Stimulated activated naive CD8-positive, alpha-beta T cell treated with anti-CD3 and anti-CD28 coated beads, Interleukin-15, Interleukin-2, amounts not matched to agents 100 ng/mL and 50 ng/mL, for 24 hours (primary cell): ENCODE measurements around the gene TCF7L2.
"Not testable (repeated sequence)": the region's sequence is repeated elsewhere in the genome, so short reads cannot be mapped to it uniquely, and the experiment has no call there.

Source experiments
- H3K27ac Mint-ChIP-seq: one replicate; pipeline ENCODE4 v1.8.0; 2021; ENCODE audit warnings: mild to moderate bottlenecking, mixed read lengths
- H3K27me3 Mint-ChIP-seq: one replicate; pipeline ENCODE4 v1.8.0; 2021; ENCODE audit warnings: mixed read lengths
- H3K36me3 Mint-ChIP-seq: one replicate; pipeline ENCODE4 v1.8.0; 2021; ENCODE audit warnings: low read depth, mixed read lengths
- H3K4me1 Mint-ChIP-seq: one replicate; pipeline ENCODE4 v1.8.0; 2021; ENCODE audit warnings: low read depth, mixed read lengths
- H3K4me3 Mint-ChIP-seq: one replicate; pipeline ENCODE4 v1.8.0; 2021; ENCODE audit warnings: mild to moderate bottlenecking, mixed read lengths
- H3K9me3 Mint-ChIP-seq: one replicate; pipeline ENCODE4 v1.8.0; 2021; ENCODE audit warnings: mixed read lengths

Gene TCF7L2

DNA sequence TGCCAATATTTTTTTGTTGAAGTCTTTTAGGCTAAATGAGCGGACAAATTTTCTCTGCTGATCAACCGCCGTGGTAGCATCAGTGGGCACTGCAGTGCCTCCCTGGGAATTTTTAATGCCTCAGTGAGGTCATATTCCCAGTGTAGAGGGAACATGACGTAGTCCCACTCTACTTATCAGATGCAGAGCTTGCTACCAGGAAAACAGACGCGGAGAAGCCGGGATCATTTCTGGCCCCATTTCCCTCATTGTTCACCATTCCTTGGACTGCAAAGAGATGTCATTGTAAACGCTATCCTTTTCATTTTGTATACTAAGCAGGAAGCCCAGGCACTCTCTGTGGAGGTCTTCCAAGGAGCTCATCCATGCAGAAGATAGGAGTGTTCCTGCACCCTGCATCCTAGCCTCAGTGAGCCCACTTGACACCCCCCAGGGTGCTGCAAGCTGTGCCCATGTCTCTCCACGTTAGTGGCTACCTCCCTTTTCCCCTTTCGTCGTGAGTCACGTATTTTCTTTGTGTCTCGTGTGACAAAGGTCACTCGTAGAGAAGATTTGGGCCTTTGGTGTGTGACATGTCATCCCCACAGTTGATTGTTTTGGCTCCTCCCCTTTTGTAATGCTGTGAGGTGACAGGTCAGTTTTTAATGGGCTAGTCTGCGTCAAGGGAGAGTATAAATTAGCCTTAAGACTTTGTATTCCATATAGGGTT is 145.5 kb downstream of the TCF7L2 start:
- Mint-ChIP-seq H3K27ac (no peak overlapping the region), H3K36me3 (peaks cover 15% of the 10 kb centered on the region), H3K27me3 (no peaks in the 10 kb centered on the region), H3K4me3 (no peak overlapping the region), H3K9me3 (peaks cover 8% of the 10 kb centered on the region), H3K4me1 (peaks cover 29% of the 10 kb centered on the region)

DNA sequence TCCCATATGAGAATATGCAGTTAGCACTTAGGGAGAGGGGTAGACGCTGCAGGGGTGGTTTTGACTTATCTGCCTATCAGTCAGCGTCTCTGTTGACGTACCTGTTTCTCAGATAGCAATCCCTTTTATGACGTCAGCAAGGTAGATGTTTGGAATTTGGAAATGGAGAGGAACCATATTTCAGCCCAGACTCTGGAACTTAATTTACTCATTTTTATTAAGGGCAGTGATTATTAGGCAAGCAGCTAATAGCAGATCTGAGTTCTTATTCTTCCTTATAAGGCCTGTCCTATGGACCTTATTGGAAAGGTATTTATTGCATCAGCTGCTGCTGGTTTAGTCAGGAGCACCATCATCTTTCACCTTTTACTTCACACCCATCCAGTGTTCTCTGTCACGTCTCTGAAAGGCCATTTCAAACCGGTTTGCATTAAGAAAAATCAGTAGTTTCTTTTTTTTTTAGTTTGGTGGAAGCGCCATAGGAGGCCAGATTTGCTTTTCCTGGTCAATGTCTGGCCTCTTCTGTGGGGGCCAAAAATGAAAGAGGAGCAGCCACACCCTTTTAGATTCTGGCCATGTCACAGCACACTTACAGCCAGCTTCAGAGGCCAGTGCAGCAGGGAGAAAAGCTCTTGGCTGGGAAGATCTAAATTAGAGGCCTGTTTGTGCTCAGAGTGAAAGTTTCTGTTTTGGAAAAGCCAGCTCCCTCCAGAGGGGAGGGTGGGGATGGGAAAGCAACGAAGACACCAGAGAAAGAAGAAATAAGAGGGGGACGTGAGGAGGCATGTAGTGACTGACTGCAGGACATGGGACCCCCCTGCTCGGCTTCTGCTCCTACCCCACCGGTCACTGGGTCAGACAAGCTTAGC is 146.3 kb downstream of the TCF7L2 start:
- no peaks in the 10 kb centered on the region for H3K27me3 Mint-ChIP-seq
- H3K36me3 Mint-ChIP-seq, result peaks cover 15% of the 10 kb centered on the region
- peaks cover 8% of the 10 kb centered on the region for H3K9me3 Mint-ChIP-seq
- peaks cover 29% of the 10 kb centered on the region for H3K4me1 Mint-ChIP-seq
- H3K4me3 Mint-ChIP-seq, result no peak overlapping the region
- no peak overlapping the region for H3K27ac Mint-ChIP-seq

DNA sequence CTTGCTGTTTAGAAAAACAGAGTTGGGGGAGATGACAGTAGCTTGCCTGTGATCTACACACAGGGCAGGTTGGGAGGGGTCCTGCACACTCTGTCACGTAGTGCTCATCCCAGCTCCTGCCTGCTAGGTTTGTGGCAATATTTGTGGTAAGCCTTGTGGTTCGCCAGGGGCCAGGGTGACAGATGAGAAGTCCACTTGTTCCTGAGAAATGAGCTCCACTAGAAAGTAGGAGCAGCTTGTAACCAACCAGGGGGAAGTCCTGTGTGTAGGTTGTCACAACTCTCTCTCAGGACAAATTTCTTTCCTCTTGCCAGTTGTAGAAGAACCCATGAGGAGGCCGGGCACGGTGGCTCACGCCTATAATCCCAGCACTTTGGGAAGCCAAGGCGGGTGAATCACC is 147.0 kb downstream of the TCF7L2 start:
- Mint-ChIP-seq H3K36me3 (peaks cover 10% of the 10 kb centered on the region), H3K27me3 (no peaks in the 10 kb centered on the region), H3K4me3 (no peak overlapping the region), H3K27ac (no peak overlapping the region), H3K4me1 (peaks cover 29% of the 10 kb centered on the region), H3K9me3 (peaks cover 8% of the 10 kb centered on the region)

DNA sequence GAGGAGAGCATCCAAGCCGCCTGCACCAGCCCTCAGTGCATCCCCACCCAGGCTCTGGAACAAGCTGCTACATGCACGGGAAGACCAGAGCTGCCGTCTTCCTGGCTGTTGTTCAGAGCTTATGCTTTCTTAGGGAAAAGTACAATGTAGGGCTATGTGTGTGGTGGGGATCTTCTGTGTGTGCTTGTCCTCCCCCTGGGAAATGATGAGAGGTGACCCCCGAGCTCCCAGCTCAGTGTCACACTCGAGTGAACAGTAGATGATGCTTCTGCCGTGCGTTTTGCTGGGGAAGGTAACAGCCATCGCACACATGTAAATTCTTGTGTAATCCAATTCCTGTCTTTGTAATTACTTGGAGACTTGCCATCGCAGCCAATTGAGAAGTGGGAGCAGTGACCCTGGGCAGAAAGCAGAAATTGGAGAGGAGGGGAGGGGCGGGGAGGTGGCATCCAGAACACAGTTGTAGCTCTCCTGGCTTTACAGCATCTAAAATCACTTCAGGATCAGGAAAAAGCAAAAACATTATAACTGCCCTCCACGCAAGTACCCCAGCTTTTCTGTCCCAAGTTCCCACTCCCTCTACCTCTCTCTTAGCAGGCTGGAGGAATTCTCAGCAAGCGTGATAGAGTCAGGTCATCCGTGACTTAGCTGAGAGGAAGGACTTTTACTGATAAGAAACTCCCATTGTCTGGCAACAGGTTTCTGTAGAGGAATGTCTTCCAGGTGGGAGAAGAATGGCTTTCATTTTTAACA is 149.6 kb downstream of the TCF7L2 start:
- Mint-ChIP-seq H3K27ac (no peak overlapping the region), H3K27me3 (no peaks in the 10 kb centered on the region), H3K9me3 (no peaks in the 10 kb centered on the region), H3K4me1 (peaks cover 9% of the 10 kb centered on the region), H3K36me3 (no peaks in the 10 kb centered on the region), H3K4me3 (no peak overlapping the region)

DNA sequence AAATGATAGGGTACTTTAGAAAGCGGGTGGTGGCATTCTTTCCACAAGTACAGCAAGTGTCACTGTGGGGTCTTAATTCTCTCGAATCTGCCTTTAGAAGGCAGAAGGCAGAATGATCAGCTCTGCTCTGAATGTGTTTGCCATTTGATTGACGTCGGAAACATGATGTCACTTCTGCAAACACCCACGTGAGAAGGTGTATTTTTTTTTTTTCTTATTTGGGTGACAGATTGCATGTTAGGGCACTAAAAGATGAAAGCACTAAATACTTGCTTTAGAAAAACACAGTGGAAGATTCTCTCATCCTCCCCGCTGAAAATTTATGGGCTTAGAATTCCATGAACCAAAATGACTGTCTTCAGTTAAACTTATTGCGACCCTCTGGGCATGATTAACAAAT is 150.2 kb downstream of the TCF7L2 start:
- peaks cover 7% of the 10 kb centered on the region for H3K4me1 Mint-ChIP-seq
- no peaks in the 10 kb centered on the region for H3K9me3 Mint-ChIP-seq

DNA sequence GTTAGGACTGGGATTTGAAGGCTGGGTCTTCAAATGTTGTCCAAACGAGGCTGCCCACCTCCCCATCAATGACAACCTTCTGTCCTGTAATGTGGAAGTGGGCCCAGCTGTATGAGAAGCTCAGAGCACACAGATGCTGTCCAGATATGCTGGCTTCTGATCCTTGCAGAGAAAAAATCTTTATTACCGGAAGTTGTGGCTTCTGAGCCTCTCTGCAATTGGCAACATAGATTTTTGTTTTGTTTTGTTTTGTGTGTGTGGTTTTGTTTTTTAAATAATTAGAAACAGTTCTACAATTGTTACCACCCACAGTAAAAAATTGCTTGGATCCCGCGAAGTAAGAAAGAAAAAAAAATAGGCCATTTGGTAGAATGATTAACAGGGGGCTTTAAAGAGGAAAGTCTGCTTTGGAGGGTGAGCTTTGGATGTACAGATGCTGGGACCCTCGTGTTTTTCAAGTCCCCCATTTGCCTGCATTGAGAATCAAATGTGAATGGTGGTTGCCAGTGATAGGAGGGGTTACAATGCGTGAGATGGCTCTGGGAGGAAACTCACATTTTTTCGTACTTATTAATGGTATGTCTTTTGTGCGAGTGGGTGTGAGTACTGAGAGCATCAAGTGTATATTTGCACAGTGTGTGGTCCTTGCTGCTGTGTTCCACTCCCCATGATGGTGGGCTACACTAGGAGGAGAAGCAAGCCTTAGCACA is 153.2 kb downstream of the TCF7L2 start:
- H3K4me3 Mint-ChIP-seq, result no peak overlapping the region
- H3K36me3 Mint-ChIP-seq, result no peaks in the 10 kb centered on the region
- H3K27ac Mint-ChIP-seq, result no peak overlapping the region
- H3K4me1 Mint-ChIP-seq, result no peaks in the 10 kb centered on the region
- H3K27me3 Mint-ChIP-seq, result no peaks in the 10 kb centered on the region
- H3K9me3 Mint-ChIP-seq, result no peaks in the 10 kb centered on the region

More for the DNA sequence above, 150.2 kb downstream of the TCF7L2 start:
- no peaks in the 10 kb centered on the region for H3K27me3 Mint-ChIP-seq
- H3K27ac Mint-ChIP-seq, result no peak overlapping the region
- H3K4me3 Mint-ChIP-seq, result no peak overlapping the region
- H3K36me3 Mint-ChIP-seq, result no peaks in the 10 kb centered on the region

DNA sequence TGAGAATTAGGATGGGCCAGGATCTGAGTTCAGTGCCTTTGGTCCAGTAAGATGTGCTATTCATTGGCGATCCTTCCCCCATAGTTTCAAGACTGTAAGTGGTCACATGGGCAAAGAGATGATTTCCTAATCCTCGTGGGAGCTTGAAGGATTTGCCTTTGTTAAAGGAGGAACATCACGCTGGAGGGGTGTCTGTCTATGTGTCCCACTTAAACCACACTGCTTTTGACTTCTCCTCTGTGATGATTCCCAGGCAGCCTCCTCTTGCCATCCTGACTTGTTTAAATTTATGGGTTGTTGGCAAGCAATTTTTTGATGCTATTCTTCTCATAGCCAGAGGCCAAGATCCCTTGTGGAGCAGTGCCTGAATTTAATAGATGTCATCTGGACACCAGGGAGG is 154.0 kb downstream of the TCF7L2 start:
- Mint-ChIP-seq H3K9me3 (no peaks in the 10 kb centered on the region), H3K27ac (no peak overlapping the region), H3K36me3 (no peaks in the 10 kb centered on the region), H3K4me3 (no peak overlapping the region), H3K4me1 (no peaks in the 10 kb centered on the region), H3K27me3 (no peaks in the 10 kb centered on the region)

DNA sequence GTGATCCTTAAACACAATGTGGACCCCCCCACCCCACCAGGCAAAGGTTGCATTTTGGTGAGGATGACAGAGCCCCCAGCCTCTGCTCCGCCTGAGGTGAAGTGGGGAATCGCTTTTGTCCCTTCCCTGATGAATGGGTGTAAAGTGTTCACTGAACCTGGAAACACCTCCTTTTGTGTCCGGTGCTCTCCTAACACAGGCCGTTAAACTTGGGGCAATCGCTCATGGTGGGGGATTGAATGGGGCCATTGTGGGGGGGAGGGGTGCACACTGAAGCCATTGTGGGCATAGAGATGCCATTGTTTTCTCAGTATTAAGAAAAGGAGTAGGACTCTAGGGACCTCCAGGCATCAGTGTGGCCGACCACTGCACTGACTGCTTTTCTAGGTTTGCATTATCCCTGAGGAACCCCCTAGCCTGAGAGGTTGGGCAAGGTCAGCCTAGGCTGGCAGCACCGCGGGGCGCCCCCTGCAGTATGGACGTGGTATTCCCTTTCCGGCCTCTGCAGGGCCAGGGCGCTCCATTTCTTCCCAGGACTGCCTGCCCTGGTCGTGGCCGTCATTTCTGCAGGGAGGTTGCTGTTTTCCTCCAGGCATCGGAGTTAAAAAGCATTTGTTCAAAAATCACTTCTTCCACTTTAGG is 158.3 kb downstream of the TCF7L2 start:
- Mint-ChIP-seq H3K4me1 (no peaks in the 10 kb centered on the region), H3K9me3 (no peaks in the 10 kb centered on the region), H3K36me3 (no peaks in the 10 kb centered on the region), H3K27me3 (no peaks in the 10 kb centered on the region), H3K27ac (no peak overlapping the region), H3K4me3 (no peak overlapping the region)

DNA sequence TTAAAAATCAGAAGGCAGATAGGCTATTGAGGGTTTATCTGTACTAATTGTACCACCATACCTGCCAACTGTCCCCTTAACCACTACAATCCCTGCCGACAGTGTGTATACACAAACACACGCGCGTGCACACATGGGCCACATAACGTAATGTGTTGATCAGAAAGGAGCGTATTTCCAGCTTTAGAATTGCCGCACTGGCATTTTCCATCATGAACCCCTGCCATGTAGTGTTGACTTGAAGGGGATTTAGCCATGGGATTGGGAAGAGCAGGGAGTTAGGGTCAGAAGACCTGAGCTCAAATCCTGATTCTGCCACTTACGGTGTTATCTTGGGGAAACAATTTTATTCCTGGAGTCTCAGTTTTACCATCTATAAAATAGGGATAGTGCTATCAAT is 158.9 kb downstream of the TCF7L2 start:
- Mint-ChIP-seq H3K4me3 (no peak overlapping the region), H3K27ac (no peak overlapping the region), H3K9me3 (no peaks in the 10 kb centered on the region), H3K36me3 (no peaks in the 10 kb centered on the region), H3K4me1 (no peaks in the 10 kb centered on the region), H3K27me3 (no peaks in the 10 kb centered on the region)

DNA sequence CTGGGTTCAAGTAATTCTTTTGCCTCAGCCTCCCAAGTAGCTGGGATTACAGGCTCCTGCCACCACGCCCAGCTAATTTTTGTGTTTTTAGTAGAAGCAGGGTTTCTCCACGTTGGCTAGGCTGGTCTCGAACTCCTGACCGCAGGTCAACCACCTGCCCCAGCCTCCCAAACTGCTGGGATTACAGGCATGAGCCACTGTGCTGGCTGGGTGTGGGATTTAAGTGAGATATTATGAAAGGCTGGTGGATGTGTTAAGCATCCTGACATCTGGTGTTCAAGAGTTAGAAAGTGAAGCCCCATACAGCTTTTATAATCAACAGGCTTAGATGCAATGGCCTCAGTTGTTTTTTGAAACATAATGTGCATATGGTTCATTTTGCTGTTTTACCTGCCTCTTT is 159.4 kb downstream of the TCF7L2 start:
- H3K36me3 Mint-ChIP-seq, H3K9me3 Mint-ChIP-seq, H3K4me3 Mint-ChIP-seq, H3K27me3 Mint-ChIP-seq, H3K27ac Mint-ChIP-seq, H3K4me1 Mint-ChIP-seq: not testable (repeated sequence)

DNA sequence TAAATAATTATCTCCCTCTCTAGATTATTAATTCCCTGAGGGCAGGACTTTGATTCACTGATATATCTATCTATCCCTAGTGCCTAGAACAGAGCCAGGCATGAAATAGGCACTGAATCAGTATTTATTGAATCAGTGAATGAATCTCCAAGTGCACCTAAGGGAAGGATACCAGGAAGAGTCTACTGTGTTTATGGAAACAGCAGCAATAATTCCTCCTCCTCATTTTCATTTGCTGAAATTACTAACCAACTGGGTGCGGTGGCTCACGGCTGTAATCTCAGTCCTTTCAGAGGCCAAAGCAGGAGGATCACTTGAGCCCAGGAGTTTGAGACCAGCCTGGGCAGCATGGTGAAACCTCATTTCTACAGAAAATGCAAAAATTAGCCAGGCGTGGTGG is 161.2 kb downstream of the TCF7L2 start:
- Mint-ChIP-seq H3K27ac (no peak overlapping the region), H3K4me3 (no peak overlapping the region), H3K27me3 (no peaks in the 10 kb centered on the region), H3K36me3 (no peaks in the 10 kb centered on the region), H3K4me1 (no peaks in the 10 kb centered on the region), H3K9me3 (no peaks in the 10 kb centered on the region)

DNA sequence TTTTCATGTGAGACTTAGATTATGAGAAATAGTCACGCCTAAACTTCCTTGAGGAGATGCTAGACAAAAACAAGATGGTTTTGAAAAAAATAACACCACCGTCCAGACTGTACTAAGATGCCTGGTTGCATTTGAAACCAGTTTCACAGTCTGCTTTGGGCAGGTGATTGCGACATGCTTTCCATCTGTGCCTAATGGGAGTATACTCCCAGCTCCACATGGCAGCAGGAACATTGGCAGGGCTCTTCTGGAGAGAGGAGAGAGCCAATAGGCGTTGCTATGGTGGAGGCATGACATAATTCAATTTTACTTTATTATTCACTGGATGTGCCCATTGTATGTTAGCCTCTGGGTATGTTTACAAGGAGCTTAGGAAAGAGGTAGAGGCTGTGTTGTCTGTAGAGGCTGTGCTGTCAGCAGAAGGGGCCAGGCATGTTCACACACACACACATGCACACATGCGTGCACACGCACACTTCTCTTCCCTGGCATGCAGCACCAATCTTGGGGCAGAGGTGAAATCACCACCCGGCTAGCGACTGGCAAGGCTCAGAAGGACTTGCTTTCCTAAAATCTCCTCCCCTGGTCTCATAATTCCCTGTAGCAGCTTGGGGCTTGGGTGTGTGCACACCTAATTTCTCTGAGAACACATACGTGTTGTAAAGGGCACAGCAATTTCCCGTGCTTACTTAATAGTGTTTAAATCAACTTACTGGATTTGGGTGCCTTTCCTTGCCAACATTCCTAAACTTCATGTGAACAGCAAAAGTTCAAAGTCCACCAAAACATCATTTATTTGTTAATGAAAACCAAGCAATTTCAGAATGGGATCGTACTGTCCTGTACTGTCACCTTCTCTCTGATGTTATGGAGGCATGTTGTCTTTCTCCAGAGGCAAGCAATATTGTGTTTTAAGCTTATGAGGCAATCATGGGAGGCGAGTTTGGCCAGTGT is 162.1 kb downstream of the TCF7L2 start:
- Mint-ChIP-seq H3K4me1 (no peaks in the 10 kb centered on the region), H3K4me3 (no peak overlapping the region), H3K27ac (no peak overlapping the region), H3K27me3 (no peaks in the 10 kb centered on the region), H3K9me3 (no peaks in the 10 kb centered on the region), H3K36me3 (no peaks in the 10 kb centered on the region)

DNA sequence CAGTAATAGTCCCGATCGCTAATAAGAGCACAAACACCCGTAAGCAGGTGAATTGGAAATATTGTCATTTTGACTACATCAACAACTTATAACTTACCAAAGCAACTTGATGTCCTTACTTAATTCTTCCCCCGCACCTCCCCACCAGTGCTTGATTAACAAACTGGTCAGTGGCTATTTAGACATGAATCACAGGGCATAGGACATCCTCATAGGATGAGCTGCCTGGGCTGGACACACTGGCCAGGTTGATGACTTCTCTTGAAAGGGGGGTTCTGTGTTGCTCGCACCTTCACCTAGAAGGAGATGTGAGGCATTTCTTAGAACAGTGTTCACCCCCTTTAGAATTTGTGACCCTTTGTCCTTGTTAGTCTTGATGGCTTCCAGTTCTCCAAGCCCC is 163.2 kb downstream of the TCF7L2 start:
- Mint-ChIP-seq H3K27ac (no peak overlapping the region), H3K9me3 (no peaks in the 10 kb centered on the region), H3K4me3 (no peak overlapping the region), H3K36me3 (no peaks in the 10 kb centered on the region), H3K27me3 (no peaks in the 10 kb centered on the region), H3K4me1 (no peaks in the 10 kb centered on the region)
